Karpas-422 (cell line): Measurements from ENCODE around the gene GPR39. TPM values are rescaled to one million over a fixed set of nuclear protein-coding genes. Genes with fewer than 3 reads are reported as not detected.

Experiments used
- DNase-seq: peaks from one replicate; pipeline ENCODE4 v3.0.0-alpha.2; 2015
- H2AFZ ChIP-seq: fragments of 200-600 bp; sonication (generic); 2 replicates; pipeline ENCODE4 v1.6.1; 2014; ENCODE audit warnings: antibody characterized with exemption, low read length, mixed read lengths
- H3K27ac ChIP-seq: fragments of 200-600 bp; sonication (generic); 2 replicates; pipeline ENCODE4 v1.5.1; 2014; ENCODE audit warnings: mild to moderate bottlenecking, low read length, moderate library complexity
- H3K27me3 ChIP-seq: fragments of 200-600 bp; sonication (generic); 2 replicates; pipeline ENCODE4 v1.6.1; 2014; ENCODE audit warnings: low read length, mixed read lengths
- H3K36me3 ChIP-seq: fragments of 200-600 bp; sonication (generic); 2 replicates; pipeline ENCODE4 v1.6.1; 2014; ENCODE audit warnings: low read length, mixed read lengths; ENCODE audit not compliant: insufficient read depth
- H3K4me1 ChIP-seq: fragments of 200-600 bp; sonication (generic); 2 replicates; pipeline ENCODE4 v1.6.1; 2014; ENCODE audit warnings: mild to moderate bottlenecking, low read length, mixed read lengths
- H3K4me2 ChIP-seq: fragments of 200-600 bp; sonication (generic); 2 replicates; pipeline ENCODE4 v1.6.1; 2014; ENCODE audit warnings: low read length, low read depth, mild to moderate bottlenecking; ENCODE audit not compliant: poor library complexity, severe bottlenecking
- H3K4me3 ChIP-seq: fragments of 200-600 bp; sonication (generic); 2 replicates; pipeline ENCODE4 v1.5.1; 2014; ENCODE audit warnings: mild to moderate bottlenecking, antibody characterized with exemption, low read length, mixed read lengths
- H3K79me2 ChIP-seq: fragments of 200-600 bp; sonication (generic); 2 replicates; pipeline ENCODE4 v1.6.1; 2014; ENCODE audit warnings: mild to moderate bottlenecking, low read length, mixed read lengths
- H3K9ac ChIP-seq: fragments of 200-600 bp; sonication (generic); 2 replicates; pipeline ENCODE4 v1.6.0; 2014; ENCODE audit warnings: low read length
- H3K9me2 ChIP-seq: fragments of 200-600 bp; sonication (generic), shearing (Covaris generic); replicated peaks from 2 replicates; pipeline ENCODE4 v1.6.0; 2014; ENCODE audit warnings: mild to moderate bottlenecking, low read length, moderate library complexity; ENCODE audit not compliant: insufficient read depth
- H3K9me3 ChIP-seq: fragments of 300-700, 200-600 bp; sonication (generic); 2 replicates; pipeline ENCODE4 v1.6.1; 2014; ENCODE audit warnings: low read length, mixed read lengths
- H4K20me1 ChIP-seq: fragments of 200-600 bp; sonication (generic); 2 replicates; pipeline ENCODE4 v1.6.1; 2014; ENCODE audit warnings: mild to moderate bottlenecking, antibody characterized with exemption, low read length, low read depth; ENCODE audit not compliant: insufficient read depth
- total RNA-seq: library from RNA; depleted of rRNA; stranded (reverse); fragments of >200 nt; shearing (Covaris generic); gene quantifications from 2 replicates; pipeline ENCODE4 v1.2.3, GENCODE V29; 2014; ENCODE audit warnings: low replicate concordance

GPR39 gene
- total RNA-seq, 1 experiment from 2014 or later, result 0.34 TPM

GRCh38 chr2:132424526-132425121 lies 8.0 kb downstream of the GPR39 start:
- H4K20me1 ChIP-seq, result no peaks in the 10 kb centered on the region
- H2AFZ ChIP-seq, result no peak overlapping the region
- no peaks in the 10 kb centered on the region for H3K9me3 ChIP-seq
- H3K36me3 ChIP-seq, result no peaks in the 10 kb centered on the region
- no peak overlapping the region for H3K4me3 ChIP-seq
- H3K27me3 ChIP-seq, result no peaks in the 10 kb centered on the region
- H3K27ac ChIP-seq, result no peak overlapping the region
- no peaks in the 10 kb centered on the region for H3K79me2 ChIP-seq
- H3K9me2 ChIP-seq, result no peaks in the 10 kb centered on the region
- no peak overlapping the region for H3K9ac ChIP-seq
- peak overlapping the region; percentile 23 for H3K4me2 ChIP-seq
- peaks cover 34% of the 10 kb centered on the region for H3K4me1 ChIP-seq
- DNase-seq, result no peak

- Histone ChIP-seq H3K4me1 (peaks cover 32% of the 10 kb centered on the region), H3K27ac (no peak overlapping the region), H3K9me2 (no peaks in the 10 kb centered on the region), H4K20me1 (no peaks in the 10 kb centered on the region), H3K9ac (no peak overlapping the region), H3K27me3 (no peaks in the 10 kb centered on the region), H2AFZ (no peak overlapping the region), H3K36me3 (no peaks in the 10 kb centered on the region), H3K79me2 (no peaks in the 10 kb centered on the region), H3K9me3 (no peaks in the 10 kb centered on the region), H3K4me2 (no peak overlapping the region), H3K4me3 (no peak overlapping the region)
- DNase-seq, result no peak
These were observed 9.4 kb downstream of the GPR39 start for GRCh38 chr2:132426033-132426432.

DNA sequence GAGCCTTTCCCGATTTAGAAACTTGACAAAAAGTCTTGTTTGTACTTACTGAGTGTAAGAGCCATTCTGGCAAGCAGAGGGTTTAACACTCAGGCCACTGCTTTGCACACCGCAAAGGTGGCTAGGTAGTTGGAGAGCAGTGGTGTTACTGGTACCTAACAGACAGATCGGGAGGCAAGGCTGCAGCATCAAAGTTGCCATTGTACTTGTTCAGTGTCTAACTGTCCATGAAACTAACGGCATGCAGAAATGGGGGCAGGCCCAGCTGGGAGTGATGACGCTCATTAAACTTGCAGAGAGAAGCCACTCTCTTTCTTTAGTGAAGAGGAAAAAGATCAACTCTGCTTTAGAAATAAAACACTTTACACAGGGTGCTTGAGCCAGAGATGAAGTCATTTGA lies 10.1 kb downstream of the GPR39 start:
- no peaks in the 10 kb centered on the region for H3K79me2 ChIP-seq
- H4K20me1 ChIP-seq, result no peaks in the 10 kb centered on the region
- H3K9me3 ChIP-seq, result no peaks in the 10 kb centered on the region
- no peak overlapping the region for H3K9ac ChIP-seq
- no peaks in the 10 kb centered on the region for H3K27me3 ChIP-seq
- peaks cover 25% of the 10 kb centered on the region for H3K4me1 ChIP-seq
- DNase-seq, result no peak
- H3K4me2 ChIP-seq, result no peak overlapping the region
- H3K9me2 ChIP-seq, result no peaks in the 10 kb centered on the region
- H3K27ac ChIP-seq, result no peak overlapping the region
- no peak overlapping the region for H3K4me3 ChIP-seq
- H3K36me3 ChIP-seq, result no peaks in the 10 kb centered on the region
- H2AFZ ChIP-seq, result no peak overlapping the region

GRCh38 chr2:132429351-132429750 lies 12.7 kb downstream of the GPR39 start:
- H3K79me2 ChIP-seq, result no peaks in the 10 kb centered on the region
- no peak overlapping the region for H3K4me2 ChIP-seq
- no peak overlapping the region for H3K9ac ChIP-seq
- no peaks in the 10 kb centered on the region for H3K9me3 ChIP-seq
- no peaks in the 10 kb centered on the region for H3K36me3 ChIP-seq
- no peak overlapping the region for H3K27ac ChIP-seq
- no peak overlapping the region for H3K4me3 ChIP-seq
- DNase-seq, result no peak
- H3K4me1 ChIP-seq, result peaks cover 14% of the 10 kb centered on the region
- H3K27me3 ChIP-seq, result no peaks in the 10 kb centered on the region
- H4K20me1 ChIP-seq, result no peaks in the 10 kb centered on the region
- H3K9me2 ChIP-seq, result no peaks in the 10 kb centered on the region
- H2AFZ ChIP-seq, result no peak overlapping the region

GRCh38 chr2:132429941-132430573 lies 13.5 kb downstream of the GPR39 start:
- Histone ChIP-seq H3K4me3 (no peak overlapping the region), H3K79me2 (no peaks in the 10 kb centered on the region), H3K9ac (no peak overlapping the region), H3K9me2 (no peaks in the 10 kb centered on the region), H3K27me3 (no peaks in the 10 kb centered on the region), H3K36me3 (no peaks in the 10 kb centered on the region), H2AFZ (no peak overlapping the region), H3K27ac (no peak overlapping the region), H3K4me1 (peaks cover 8% of the 10 kb centered on the region), H3K9me3 (no peaks in the 10 kb centered on the region), H4K20me1 (no peaks in the 10 kb centered on the region), H3K4me2 (no peak overlapping the region)
- DNase-seq, result no peak

GRCh38 chr2:132430895-132431294 lies 14.3 kb downstream of the GPR39 start:
- no peak overlapping the region for H3K4me3 ChIP-seq
- H3K36me3 ChIP-seq, result no peaks in the 10 kb centered on the region
- no peaks in the 10 kb centered on the region for H3K27me3 ChIP-seq
- DNase-seq, result no peak
- H3K79me2 ChIP-seq, result no peaks in the 10 kb centered on the region
- H2AFZ ChIP-seq, result no peak overlapping the region
- H4K20me1 ChIP-seq, result no peaks in the 10 kb centered on the region
- H3K9me2 ChIP-seq, result no peaks in the 10 kb centered on the region
- no peak overlapping the region for H3K27ac ChIP-seq
- no peaks in the 10 kb centered on the region for H3K9me3 ChIP-seq
- H3K9ac ChIP-seq, result no peak overlapping the region
- no peak overlapping the region for H3K4me2 ChIP-seq
- peaks cover 10% of the 10 kb centered on the region for H3K4me1 ChIP-seq

GRCh38 chr2:132437852-132438669 lies 21.5 kb downstream of the GPR39 start:
- H3K36me3 ChIP-seq, result no peaks in the 10 kb centered on the region
- no peaks in the 10 kb centered on the region for H3K79me2 ChIP-seq
- no peaks in the 10 kb centered on the region for H3K9me3 ChIP-seq
- no peak for DNase-seq
- H3K4me1 ChIP-seq, result peaks cover 8% of the 10 kb centered on the region
- H3K4me2 ChIP-seq, result no peak overlapping the region
- H3K9ac ChIP-seq, result no peak overlapping the region
- no peak overlapping the region for H2AFZ ChIP-seq
- H3K27ac ChIP-seq, result no peak overlapping the region
- H3K27me3 ChIP-seq, result no peaks in the 10 kb centered on the region
- no peaks in the 10 kb centered on the region for H3K9me2 ChIP-seq
- H3K4me3 ChIP-seq, result no peak overlapping the region
- no peaks in the 10 kb centered on the region for H4K20me1 ChIP-seq

GRCh38 chr2:132438691-132439090 lies 22.1 kb downstream of the GPR39 start:
- H3K9me3 ChIP-seq, result no peaks in the 10 kb centered on the region
- peaks cover 8% of the 10 kb centered on the region for H3K4me1 ChIP-seq
- peak overlapping the region; percentile 24; the same call in 1 of the 2 replicates for H2AFZ ChIP-seq
- H3K27ac ChIP-seq, result no peak overlapping the region
- H4K20me1 ChIP-seq, result no peaks in the 10 kb centered on the region
- no peaks in the 10 kb centered on the region for H3K9me2 ChIP-seq
- no peak for DNase-seq
- no peak overlapping the region for H3K9ac ChIP-seq
- H3K79me2 ChIP-seq, result no peaks in the 10 kb centered on the region
- no peak overlapping the region for H3K4me3 ChIP-seq
- no peak overlapping the region for H3K4me2 ChIP-seq
- H3K36me3 ChIP-seq, result no peaks in the 10 kb centered on the region
- no peaks in the 10 kb centered on the region for H3K27me3 ChIP-seq
